Transverse colon (tissue), 4 donors: Measurements from ENCODE around the gene TBCD. TPM values are rescaled to one million over a fixed set of nuclear protein-coding genes. Genes with fewer than 3 reads are reported as not detected.

Experiments used
- DNase-seq: peaks from one replicate; pipeline ENCODE4 v3.0.0-alpha.2; 2019
- H3K27ac ChIP-seq, 4 donors: fragments of 200-600 bp; sonication (generic); 2 replicates each; pipeline ENCODE4 v1.5.1; 2016 to 2018; ENCODE audit warnings: inconsistent platforms in 4 of 4
- H3K27me3 ChIP-seq: fragments of 200-600 bp; sonication (generic); 2 replicates; pipeline ENCODE4 v1.5.1; 2017; ENCODE audit warnings: inconsistent platforms
- H3K36me3 ChIP-seq, 4 donors: fragments of 200-600 bp; sonication (generic); 2 replicates each; pipeline ENCODE4 v1.5.1; 2017 to 2019; ENCODE audit warnings: inconsistent platforms in 4 of 4
- H3K4me1 ChIP-seq, 4 donors: fragments of 200-600 bp; sonication (generic); 2 replicates each; pipeline ENCODE4 v1.5.1; 2017 to 2020; ENCODE audit warnings: inconsistent platforms in 4 of 4
- H3K4me3 ChIP-seq, 4 donors: fragments of 200-600 bp; sonication (generic); 1 replicate in 1 of 4; 2 replicates in 3 of 4; pipeline versions ENCODE4 v1.5.1 to v1.6.1; 2017 to 2019; ENCODE audit warnings: inconsistent platforms in 4 of 4
- H3K9me3 ChIP-seq, 2 donors: fragments of 200-600 bp; sonication (generic); 2 replicates each; pipeline ENCODE4 v1.5.1; 2017 to 2019; ENCODE audit warnings: inconsistent platforms in 2 of 2
- EP300 ChIP-seq: sonication (generic); formaldehyde crosslinking; IDR thresholded peaks from one replicate; pipeline ENCODE4 v1.6.1; 2017; ENCODE audit warnings: antibody characterized with exemption, low read depth
- POLR2A ChIP-seq: fragments of 450-650 bp; IDR thresholded peaks from one replicate; pipeline ENCODE4 v1.6.1; 2016; ENCODE audit warnings: antibody characterized with exemption, mild to moderate bottlenecking, moderate library complexity
- POLR2AphosphoS5 ChIP-seq, 3 donors: sonication (generic); formaldehyde crosslinking; IDR thresholded peaks; one replicate each; pipeline ENCODE4 v1.6.1; 2016; ENCODE audit warnings: antibody characterized with exemption in 3 of 3
- WGBS, 2 donors: methylation state at CpG; one replicate each; pipeline ENCODE4 v1.1.5; 2018; ENCODE audit warnings: low coverage in 1 of 2; 5-methylcytosine and 5-hydroxymethylcytosine counted together
- in situ Hi-C, 4 donors: fragments of 200-750 bp; cut with MboI; loops; one replicate each; pipeline versions ENCODE4 v1.15.0 to v1.15.1; 2017; ENCODE audit warnings: low sequenced_read_pairs in 3 of 4, low pct_ligation_motif_present in 1 of 4, low pct_unique_long_range_greater_than_20kb in 1 of 4
- intact Hi-C: fragments of 100-400 bp; cut with DNase I; formaldehyde crosslinking; loops from one replicate; pipeline ENCODE4 v1.15.1; 2023; ENCODE audit warnings: low total_unique reads
- total RNA-seq, 4 donors: library from RNA; depleted of rRNA; stranded (reverse); fragments of >200 nt; gene quantifications; one replicate each; pipeline ENCODE4 v1.1.0, GENCODE V29; 2016
- TF ChIP-seq, protein P1 (sequence below), 5 experiments: fragments of 200-600 bp in 3 of 5; fragments of 450-650 bp in 2 of 5; sonication (generic) in 3 of 5; IDR thresholded peaks; 1 replicate in 2 of 5; 2 replicates in 3 of 5; pipeline ENCODE4 v1.5.1; 2016 to 2017; ENCODE audit warnings: antibody characterized with exemption in 5 of 5, inconsistent platforms in 3 of 5, mild to moderate bottlenecking in 2 of 5, moderate library complexity in 1 of 5

TBCD gene
- total RNA-seq, 4 donors from 2014 or later: 38.6 to 104 (median 39.8) TPM

DNA sequence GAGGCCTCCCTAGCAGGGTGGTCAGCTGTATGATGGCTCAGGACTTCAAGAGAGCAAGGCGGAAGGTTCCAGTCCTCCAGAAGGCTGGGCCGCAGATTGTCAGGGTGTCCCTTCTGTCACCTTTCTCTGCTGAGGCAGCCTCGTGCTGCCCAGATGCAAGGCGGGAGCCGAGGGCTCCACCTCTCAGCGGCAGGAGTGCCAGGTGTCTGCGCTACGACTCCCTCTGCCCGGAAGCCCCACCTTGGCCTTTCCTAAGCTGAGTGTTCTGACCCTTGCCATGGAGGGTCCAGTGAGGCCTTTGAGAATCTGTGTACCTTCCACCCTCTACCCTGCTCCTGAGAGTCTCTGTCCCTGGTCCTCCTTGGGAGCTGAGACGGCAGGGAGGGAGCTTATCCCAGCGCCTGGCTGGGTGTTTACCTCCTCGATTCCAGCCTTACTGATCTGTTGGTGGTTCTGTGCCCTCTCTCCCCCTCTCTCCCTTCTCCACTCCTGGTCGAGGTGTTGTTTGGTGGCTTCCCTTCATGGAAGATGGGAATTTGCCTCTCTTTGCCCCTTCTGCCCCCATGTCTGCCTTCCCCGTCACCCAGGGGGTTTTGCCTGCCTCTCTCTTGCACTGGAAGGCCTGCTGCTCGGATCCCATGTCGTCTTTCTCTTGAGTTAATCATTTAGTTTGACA, 90.2 kb downstream of the TBCD start:
- in situ Hi-C loops: no loop called here
- 60 to 90% methylated on average over 1 to 14 of the region's 16 CpGs for WGBS, 2 donors
- Histone ChIP-seq H3K4me1 (peaks cover 7 to 18% (median 9%) of the 10 kb centered on the region in 4 donors), H3K27ac (no peak overlapping the region), H3K36me3 (no peaks in the 10 kb centered on the region), H3K27me3 (no peaks in the 10 kb centered on the region), H3K4me3 (no peak overlapping the region), H3K9me3 (no peaks in the 10 kb centered on the region)
- DNase-seq: no peak
- intact Hi-C loops: no loop called here
- TF ChIP-seq POLR2A (no peak), EP300 (no peak), POLR2AphosphoS5 (IDR thresholded peaks at IDR 0.05) (no peak)
- TF ChIP-seq, protein P1, sequence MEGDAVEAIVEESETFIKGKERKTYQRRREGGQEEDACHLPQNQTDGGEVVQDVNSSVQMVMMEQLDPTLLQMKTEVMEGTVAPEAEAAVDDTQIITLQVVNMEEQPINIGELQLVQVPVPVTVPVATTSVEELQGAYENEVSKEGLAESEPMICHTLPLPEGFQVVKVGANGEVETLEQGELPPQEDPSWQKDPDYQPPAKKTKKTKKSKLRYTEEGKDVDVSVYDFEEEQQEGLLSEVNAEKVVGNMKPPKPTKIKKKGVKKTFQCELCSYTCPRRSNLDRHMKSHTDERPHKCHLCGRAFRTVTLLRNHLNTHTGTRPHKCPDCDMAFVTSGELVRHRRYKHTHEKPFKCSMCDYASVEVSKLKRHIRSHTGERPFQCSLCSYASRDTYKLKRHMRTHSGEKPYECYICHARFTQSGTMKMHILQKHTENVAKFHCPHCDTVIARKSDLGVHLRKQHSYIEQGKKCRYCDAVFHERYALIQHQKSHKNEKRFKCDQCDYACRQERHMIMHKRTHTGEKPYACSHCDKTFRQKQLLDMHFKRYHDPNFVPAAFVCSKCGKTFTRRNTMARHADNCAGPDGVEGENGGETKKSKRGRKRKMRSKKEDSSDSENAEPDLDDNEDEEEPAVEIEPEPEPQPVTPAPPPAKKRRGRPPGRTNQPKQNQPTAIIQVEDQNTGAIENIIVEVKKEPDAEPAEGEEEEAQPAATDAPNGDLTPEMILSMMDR (IDR thresholded peaks at IDR 0.05): no peak

DNA sequence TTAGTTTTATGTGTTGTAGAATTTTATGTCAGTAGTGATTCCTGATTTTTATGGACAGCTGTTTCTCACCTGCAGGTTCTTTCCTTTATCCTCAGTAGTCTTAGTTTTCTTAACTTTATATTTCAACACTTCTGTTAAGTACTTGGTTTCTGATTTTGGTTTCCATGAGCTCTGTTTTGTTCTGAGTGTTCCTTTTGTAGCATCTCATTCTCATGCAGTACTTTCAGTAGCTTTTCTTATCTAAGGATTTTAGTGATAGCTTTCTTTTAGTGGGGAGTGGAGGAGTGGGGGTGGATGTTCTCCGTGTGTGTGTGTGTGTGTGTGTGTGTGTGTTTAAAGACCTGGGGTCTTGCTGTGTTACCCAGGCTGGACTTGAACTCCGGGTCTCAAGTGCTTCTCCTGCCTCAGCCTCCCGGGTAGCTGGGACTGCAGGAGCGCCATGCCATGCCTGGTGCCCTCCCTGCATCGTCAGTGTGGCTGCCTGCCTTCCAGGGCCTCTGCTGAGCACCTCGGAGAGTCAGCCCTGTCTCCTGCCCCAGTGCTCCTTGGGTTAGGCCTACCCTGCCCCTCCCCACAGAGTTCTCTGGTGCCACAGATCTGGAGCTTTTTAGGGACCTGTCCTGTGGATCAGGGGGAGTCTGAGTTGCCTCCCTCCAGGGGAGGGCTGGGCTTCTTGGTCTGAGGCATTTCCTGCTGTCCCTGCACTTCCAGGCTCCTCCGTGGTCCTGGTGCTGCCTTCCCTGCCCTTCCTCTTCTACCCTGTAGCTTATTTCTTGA, 92.2 kb downstream of the TBCD start:
- H3K4me3 ChIP-seq: no peak overlapping the region
- H3K36me3 ChIP-seq: no peaks in the 10 kb centered on the region
- 86% methylated on average over 7 of the region's 7 CpGs; no CpG with 5 or more reads in 1 of the 2 donors for whole genome bisulfite sequencing, 2 donors
- no peak overlapping the region for H3K27ac ChIP-seq
- intact Hi-C loops (no loop called here), in situ Hi-C loops (no loop called here)
- H3K27me3 ChIP-seq: no peaks in the 10 kb centered on the region
- H3K4me1 ChIP-seq: peaks cover 0 to 11% (median 5%) of the 10 kb centered on the region in 4 donors
- TF ChIP-seq, protein P1 (IDR thresholded peaks at IDR 0.05): no peak
- TF ChIP-seq POLR2AphosphoS5 (IDR thresholded peaks at IDR 0.05): no peak
- no peaks in the 10 kb centered on the region for H3K9me3 ChIP-seq
- no peak for DNase-seq

GRCh38 chr17:82844796-82845162, 92.9 kb downstream of the TBCD start:
- no peaks in the 10 kb centered on the region for H3K36me3 ChIP-seq
- intact Hi-C loops (no loop called here), in situ Hi-C loops (no loop called here)
- no peaks in the 10 kb centered on the region for H3K9me3 ChIP-seq
- H3K4me1 ChIP-seq: peaks cover 0 to 11% (median 5%) of the 10 kb centered on the region in 4 donors
- DNase-seq: no peak
- TF ChIP-seq, protein P1 (IDR thresholded peaks at IDR 0.05): no peak
- TF ChIP-seq POLR2AphosphoS5 (IDR thresholded peaks at IDR 0.05): no peak
- H3K4me3 ChIP-seq: no peak overlapping the region
- WGBS, 2 donors: 88% methylated on average over 11 of the region's 11 CpGs; no CpG with 5 or more reads in 1 of the 2 donors
- H3K27me3 ChIP-seq: no peaks in the 10 kb centered on the region
- H3K27ac ChIP-seq: no peak overlapping the region

DNA sequence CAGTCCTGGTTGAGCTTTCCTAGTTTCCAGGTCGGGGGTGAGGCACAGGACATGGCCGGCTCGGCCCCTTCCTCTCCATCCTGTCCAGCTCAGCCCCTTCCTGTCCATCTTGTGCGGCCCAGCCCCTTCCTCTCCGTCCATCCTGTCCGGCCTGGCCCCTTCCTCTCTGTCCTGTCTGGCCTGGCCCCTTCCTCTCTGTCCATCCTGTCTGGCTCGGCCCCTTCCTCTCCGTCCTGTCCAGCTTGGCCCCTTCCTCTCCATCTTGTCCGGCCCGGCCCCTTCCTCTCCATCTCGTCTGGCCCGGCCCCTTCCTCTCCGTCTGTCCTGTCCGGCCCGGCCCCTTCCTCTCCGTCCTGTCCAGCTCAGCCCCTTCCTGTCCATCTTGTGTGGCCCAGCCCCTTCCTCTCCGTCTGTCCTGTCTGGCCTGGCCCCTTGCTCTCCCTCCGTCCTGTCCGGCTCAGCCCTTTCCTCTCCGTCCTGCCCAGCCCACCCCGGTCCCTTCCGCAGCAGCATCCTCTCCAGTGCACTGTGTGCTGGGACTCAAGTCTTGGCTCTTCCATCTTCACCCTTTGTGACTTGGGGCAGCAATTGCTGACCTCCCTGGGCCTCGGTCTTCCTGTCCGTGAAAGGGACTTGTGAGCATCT, 93.4 kb downstream of the TBCD start:
- H3K27ac ChIP-seq: peak overlapping the region in 2 of 4 donors; percentile 7 to 70
- no peaks in the 10 kb centered on the region for H3K9me3 ChIP-seq
- in situ Hi-C loops: no loop called here
- H3K27me3 ChIP-seq: no peaks in the 10 kb centered on the region
- WGBS, 2 donors: 80 to 84% methylated on average over 17 to 24 of the region's 24 CpGs
- peaks cover 0 to 11% (median 5%) of the 10 kb centered on the region in 4 donors for H3K4me1 ChIP-seq
- H3K36me3 ChIP-seq: no peaks in the 10 kb centered on the region
- intact Hi-C loops: no loop called here
- TF ChIP-seq, protein P1 (IDR thresholded peaks at IDR 0.05): no peak
- TF ChIP-seq POLR2AphosphoS5 (IDR thresholded peaks at IDR 0.05) (no peak), EP300 (no peak), POLR2A (no peak)
- no peak overlapping the region for H3K4me3 ChIP-seq
- DNase-seq: no peak
